PC-3 (cell line): ENCODE data around the gene WDR91. TPM values are rescaled to one million over a fixed set of nuclear protein-coding genes. Genes with fewer than 3 reads are reported as not detected.

Experiments
- ATAC-seq: fragments of 200-7000 bp; cut with Tn5 transposase; 2 replicates; pipeline ENCODE4 v1.9.1; 2020; ENCODE audit warnings: mild to moderate bottlenecking, moderate library complexity
- BruUV-seq: library from RNA; stranded (reverse); fragments of 400-500 nt; replicated peaks from 2 replicates; lab custom pipeline; 2021; lab: Mats Ljungman, UMichigan
- CTCF ChIA-PET: fragments of 300-600 bp; sonication (Branson Sonifier 250); formaldehyde crosslinking; loops from one replicate; lab custom pipeline; 2022; ENCODE audit warnings: antibody characterized with exemption; lab: Charles Lee
- POLR2A ChIA-PET: fragments of 300-600 bp; sonication (Branson Sonifier 250); formaldehyde crosslinking; loops from one replicate; lab custom pipeline; 2022; ENCODE audit warnings: antibody characterized with exemption; ENCODE audit not compliant: unreplicated experiment; lab: Charles Lee
- DNase-seq: peaks from one replicate; pipeline ENCODE4 v3.0.0-alpha.2; 2015
- H2AFZ ChIP-seq: fragments of 300-600 bp; sonication (generic); 2 replicates; pipeline ENCODE4 v1.6.0; 2016; ENCODE audit warnings: antibody characterized with exemption, low read length
- H3F3A ChIP-seq: fragments of 300-600 bp; sonication (generic); one replicate; pipeline ENCODE4 v1.6.0; 2017; ENCODE audit warnings: antibody characterized with exemption, low read length, control low read depth, mild to moderate bottlenecking; ENCODE audit not compliant: unreplicated experiment
- H3K27ac ChIP-seq: fragments of 300-600 bp; sonication (generic); 2 replicates; pipeline ENCODE4 v1.5.1; 2016; ENCODE audit warnings: mild to moderate bottlenecking, low read length
- H3K27me3 ChIP-seq: fragments of 300-600 bp; sonication (generic); 2 replicates; pipeline ENCODE4 v1.6.1; 2016; ENCODE audit warnings: low read length, mixed read lengths
- H3K36me3 ChIP-seq: fragments of 300-600 bp; sonication (generic); 2 replicates; pipeline ENCODE4 v1.6.1; 2016; ENCODE audit warnings: low read depth, mixed run types, low read length, mixed read lengths
- H3K4me1 ChIP-seq: fragments of 300-600 bp; sonication (generic); 2 replicates; pipeline ENCODE4 v1.5.1; 2016; ENCODE audit warnings: low read length; ENCODE audit not compliant: insufficient read depth
- H3K4me2 ChIP-seq: fragments of 300-600 bp; sonication (generic); 2 replicates; pipeline ENCODE4 v1.6.0; 2016; ENCODE audit warnings: low read length
- H3K4me3 ChIP-seq: fragments of 300-600 bp; sonication (generic); 2 replicates; pipeline ENCODE4 v1.5.1; 2016; ENCODE audit warnings: mild to moderate bottlenecking, low read length, mixed read lengths
- H3K79me2 ChIP-seq: fragments of 300-600 bp; sonication (generic); 2 replicates; pipeline ENCODE4 v1.6.1; 2017; ENCODE audit warnings: low read length, mixed read lengths
- H3K9ac ChIP-seq: fragments of 300-600 bp; sonication (generic); 2 replicates; pipeline ENCODE4 v1.6.0; 2016; ENCODE audit warnings: mild to moderate bottlenecking, low read length
- H3K9me2 ChIP-seq: fragments of 300-600 bp; sonication (generic); replicated peaks from 2 replicates; pipeline ENCODE4 v1.6.1; 2016; ENCODE audit warnings: mixed run types, low read length, mixed read lengths
- H3K9me3 ChIP-seq: fragments of 300-600 bp; sonication (generic); 2 replicates; pipeline ENCODE4 v1.6.1; 2016; ENCODE audit warnings: low read length, mixed read lengths
- H4K20me1 ChIP-seq: fragments of 300-600 bp; sonication (generic); 2 replicates; pipeline ENCODE4 v1.6.1; 2016; ENCODE audit warnings: low read length, mixed read lengths
- EZH2 ChIP-seq: fragments of 300-600 bp; sonication (generic); IDR thresholded peaks from one replicate; pipeline ENCODE4 v1.6.1; 2017; ENCODE audit warnings: antibody characterized with exemption, mild to moderate bottlenecking, low read length; ENCODE audit not compliant: unreplicated experiment
- EZH2phosphoT487 ChIP-seq: fragments of 300-600 bp; sonication (generic); IDR thresholded peaks from 2 replicates; pipeline ENCODE4 v1.6.1; 2018; ENCODE audit warnings: mild to moderate bottlenecking, antibody characterized with exemption, low read length, borderline replicate concordance
- intact Hi-C: fragments of 100-400 bp; cut with micrococcal nuclease; formaldehyde crosslinking; loops from 2 replicates; pipeline ENCODE4 v1.9.0; 2023
- total RNA-seq: library from RNA; depleted of rRNA; stranded (reverse); fragments of >200 nt; gene quantifications from 2 replicates; pipeline ENCODE4 v1.2.3, GENCODE V29; 2014
- TF ChIP-seq, protein P1 (sequence below): fragments of 300-600 bp; sonication (generic); conservative IDR thresholded peaks from 2 replicates; pipeline ENCODE4 v1.5.1; 2017; ENCODE audit warnings: antibody characterized with exemption, low read depth, mild to moderate bottlenecking, low read length

WDR91 gene
- total RNA-seq, 1 experiment from 2014 or later = 12.3 TPM

DNA sequence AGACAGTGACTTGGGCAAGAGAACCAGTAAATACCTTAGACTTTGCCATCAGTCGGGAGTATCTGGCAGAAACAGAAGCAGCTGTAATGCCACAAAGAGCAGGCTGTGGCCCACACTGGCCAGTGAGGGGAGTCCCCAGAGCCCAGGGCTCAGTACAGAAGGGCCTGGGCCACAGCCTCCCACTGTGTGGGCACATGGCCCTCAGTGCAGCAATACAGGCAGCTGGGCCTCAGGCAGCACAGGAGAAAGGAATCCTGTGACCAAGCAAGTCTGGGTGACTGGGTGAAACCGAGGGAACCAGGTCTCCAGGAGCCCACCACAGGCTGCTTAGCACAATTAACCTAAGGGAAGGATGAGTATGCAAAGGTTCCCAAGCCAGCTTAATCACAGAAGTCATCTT is 14.0 kb downstream of the WDR91 start:
- no TSS peak for BruUV-seq
- no peak for DNase-seq
- intact Hi-C loops = no loop called here
- Histone ChIP-seq H3F3A (no peaks in the 10 kb centered on the region), H3K36me3 (no peaks in the 10 kb centered on the region), H3K4me1 (no peaks in the 10 kb centered on the region), H2AFZ (no peak overlapping the region), H3K27me3 (no peaks in the 10 kb centered on the region), H3K9me2 (no peaks in the 10 kb centered on the region), H3K27ac (no peak overlapping the region), H3K79me2 (no peaks in the 10 kb centered on the region), H3K4me3 (no peak overlapping the region), H4K20me1 (no peaks in the 10 kb centered on the region), H3K9me3 (no peaks in the 10 kb centered on the region), H3K9ac (no peak overlapping the region), H3K4me2 (no peak overlapping the region)
- ATAC-seq = no peak
- CTCF ChIA-PET = no interaction called here
- TF ChIP-seq EZH2 (no peak), EZH2phosphoT487 (no peak)
- TF ChIP-seq, protein P1, sequence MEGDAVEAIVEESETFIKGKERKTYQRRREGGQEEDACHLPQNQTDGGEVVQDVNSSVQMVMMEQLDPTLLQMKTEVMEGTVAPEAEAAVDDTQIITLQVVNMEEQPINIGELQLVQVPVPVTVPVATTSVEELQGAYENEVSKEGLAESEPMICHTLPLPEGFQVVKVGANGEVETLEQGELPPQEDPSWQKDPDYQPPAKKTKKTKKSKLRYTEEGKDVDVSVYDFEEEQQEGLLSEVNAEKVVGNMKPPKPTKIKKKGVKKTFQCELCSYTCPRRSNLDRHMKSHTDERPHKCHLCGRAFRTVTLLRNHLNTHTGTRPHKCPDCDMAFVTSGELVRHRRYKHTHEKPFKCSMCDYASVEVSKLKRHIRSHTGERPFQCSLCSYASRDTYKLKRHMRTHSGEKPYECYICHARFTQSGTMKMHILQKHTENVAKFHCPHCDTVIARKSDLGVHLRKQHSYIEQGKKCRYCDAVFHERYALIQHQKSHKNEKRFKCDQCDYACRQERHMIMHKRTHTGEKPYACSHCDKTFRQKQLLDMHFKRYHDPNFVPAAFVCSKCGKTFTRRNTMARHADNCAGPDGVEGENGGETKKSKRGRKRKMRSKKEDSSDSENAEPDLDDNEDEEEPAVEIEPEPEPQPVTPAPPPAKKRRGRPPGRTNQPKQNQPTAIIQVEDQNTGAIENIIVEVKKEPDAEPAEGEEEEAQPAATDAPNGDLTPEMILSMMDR = no peak
- POLR2A ChIA-PET = no interaction called here

DNA sequence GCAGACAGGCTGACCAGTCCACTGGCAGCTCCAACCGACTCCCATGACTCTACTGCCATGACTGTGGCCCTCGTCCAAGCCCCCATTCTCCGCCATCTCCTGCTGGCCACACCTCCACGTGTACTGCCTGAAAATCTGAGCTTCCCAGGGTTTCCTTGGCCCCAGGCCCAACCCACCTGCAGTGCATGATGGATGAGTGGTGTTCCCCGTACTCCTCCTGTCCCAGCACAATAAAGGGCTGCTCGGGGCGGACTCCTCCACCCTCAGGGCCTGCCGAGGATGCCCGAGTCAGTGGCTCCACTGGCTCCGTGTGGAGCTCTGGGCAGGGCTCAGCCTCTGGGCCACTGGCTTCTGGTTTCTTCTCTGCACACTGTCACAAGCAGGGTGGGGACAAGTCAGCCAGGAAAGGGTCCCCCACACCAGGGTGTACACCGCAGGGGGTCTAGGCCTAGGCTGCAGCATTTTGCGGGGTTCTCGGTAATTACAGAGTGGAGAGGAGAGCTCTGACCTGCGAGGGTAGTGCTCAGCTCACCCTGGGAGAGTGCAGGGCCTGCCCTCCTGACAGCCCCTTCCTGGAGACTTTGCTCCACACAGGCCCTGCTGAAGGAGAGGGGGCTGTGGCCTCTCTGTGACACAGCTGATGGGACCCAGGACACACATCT is 15.2 kb downstream of the WDR91 start:
- H2AFZ ChIP-seq = no peak overlapping the region
- ChIA-PET CTCF (no interaction called here), POLR2A (no interaction called here)
- TF ChIP-seq EZH2 = no peak
- no peak for TF ChIP-seq EZH2phosphoT487
- TF ChIP-seq, protein P1 = no peak
- H3K27me3 ChIP-seq = no peaks in the 10 kb centered on the region
- no peak overlapping the region for H3K9ac ChIP-seq
- no peaks in the 10 kb centered on the region for H4K20me1 ChIP-seq
- no peaks in the 10 kb centered on the region for H3K9me3 ChIP-seq
- H3K4me3 ChIP-seq = no peak overlapping the region
- no peak overlapping the region for H3K4me2 ChIP-seq
- intact Hi-C loops = no loop called here
- H3K79me2 ChIP-seq = no peaks in the 10 kb centered on the region
- no peaks in the 10 kb centered on the region for H3K4me1 ChIP-seq
- H3K36me3 ChIP-seq = no peaks in the 10 kb centered on the region
- H3F3A ChIP-seq = no peaks in the 10 kb centered on the region
- ATAC-seq (no peak), DNase-seq (no peak)
- H3K9me2 ChIP-seq = no peaks in the 10 kb centered on the region
- no TSS peak for BruUV-seq
- no peak overlapping the region for H3K27ac ChIP-seq

DNA sequence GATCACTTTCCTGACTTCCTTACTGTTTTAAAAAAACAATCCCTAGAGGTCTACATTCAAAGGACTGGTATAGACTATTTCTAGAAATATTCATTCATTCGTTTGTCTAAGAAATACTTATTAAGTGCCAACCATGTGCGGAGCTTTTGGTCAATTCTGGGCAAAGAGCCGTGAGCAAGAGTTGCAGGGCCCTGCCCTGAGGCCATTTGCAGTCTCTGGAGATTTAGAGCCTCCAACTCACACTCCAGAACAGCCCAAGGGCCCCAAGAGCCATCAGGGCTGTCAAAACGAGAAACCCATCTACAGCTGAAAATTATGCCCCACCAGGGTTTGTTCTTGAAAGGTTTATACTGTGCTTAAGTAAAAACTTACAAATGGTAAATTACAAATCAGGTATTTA is 16.2 kb downstream of the WDR91 start:
- no peaks in the 10 kb centered on the region for H3K36me3 ChIP-seq
- no peaks in the 10 kb centered on the region for H3K9me3 ChIP-seq
- DNase-seq = no peak
- ATAC-seq = no peak
- H4K20me1 ChIP-seq = no peaks in the 10 kb centered on the region
- no peaks in the 10 kb centered on the region for H3K27me3 ChIP-seq
- H3K9ac ChIP-seq = no peak overlapping the region
- no peak overlapping the region for H3K27ac ChIP-seq
- intact Hi-C loops = no loop called here
- ChIA-PET POLR2A (no interaction called here), CTCF (no interaction called here)
- no peak overlapping the region for H3K4me3 ChIP-seq
- BruUV-seq = no TSS peak
- no peaks in the 10 kb centered on the region for H3K79me2 ChIP-seq
- H3K4me2 ChIP-seq = no peak overlapping the region
- H2AFZ ChIP-seq = no peak overlapping the region
- TF ChIP-seq, protein P1 = no peak
- TF ChIP-seq EZH2 (no peak), EZH2phosphoT487 (no peak)
- no peaks in the 10 kb centered on the region for H3K9me2 ChIP-seq
- H3K4me1 ChIP-seq = no peaks in the 10 kb centered on the region
- H3F3A ChIP-seq = no peaks in the 10 kb centered on the region
